ENCODE data around the gene TAOK3. TPM values are rescaled to one million over a fixed set of nuclear protein-coding genes. Genes with fewer than 3 reads are reported as not detected.

Gene TAOK3
- total RNA-seq, 1 donor from 2014 or later, result 18.3 TPM

- DNase-seq (ENCODE audit: low spot score), result no peak
- Mint-ChIP-seq H3K36me3 (ENCODE audit: low read depth) (peaks cover 19% of the 10 kb centered on the region), H3K4me1 (ENCODE audit: low read depth) (no peaks in the 10 kb centered on the region), H3K27me3 (ENCODE audit: low read depth) (no peaks in the 10 kb centered on the region), H3K27ac (ENCODE audit: unreplicated experiment) (no peak overlapping the region), H3K9me3 (ENCODE audit: low read depth) (no peaks in the 10 kb centered on the region), H3K4me3 (ENCODE audit: unreplicated experiment) (no peak overlapping the region)
- TF ChIP-seq, protein P1, sequence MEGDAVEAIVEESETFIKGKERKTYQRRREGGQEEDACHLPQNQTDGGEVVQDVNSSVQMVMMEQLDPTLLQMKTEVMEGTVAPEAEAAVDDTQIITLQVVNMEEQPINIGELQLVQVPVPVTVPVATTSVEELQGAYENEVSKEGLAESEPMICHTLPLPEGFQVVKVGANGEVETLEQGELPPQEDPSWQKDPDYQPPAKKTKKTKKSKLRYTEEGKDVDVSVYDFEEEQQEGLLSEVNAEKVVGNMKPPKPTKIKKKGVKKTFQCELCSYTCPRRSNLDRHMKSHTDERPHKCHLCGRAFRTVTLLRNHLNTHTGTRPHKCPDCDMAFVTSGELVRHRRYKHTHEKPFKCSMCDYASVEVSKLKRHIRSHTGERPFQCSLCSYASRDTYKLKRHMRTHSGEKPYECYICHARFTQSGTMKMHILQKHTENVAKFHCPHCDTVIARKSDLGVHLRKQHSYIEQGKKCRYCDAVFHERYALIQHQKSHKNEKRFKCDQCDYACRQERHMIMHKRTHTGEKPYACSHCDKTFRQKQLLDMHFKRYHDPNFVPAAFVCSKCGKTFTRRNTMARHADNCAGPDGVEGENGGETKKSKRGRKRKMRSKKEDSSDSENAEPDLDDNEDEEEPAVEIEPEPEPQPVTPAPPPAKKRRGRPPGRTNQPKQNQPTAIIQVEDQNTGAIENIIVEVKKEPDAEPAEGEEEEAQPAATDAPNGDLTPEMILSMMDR (IDR thresholded peaks at IDR 0.05), result no peak
Measured at GRCh38 chr12:118160536-118160935, 212.2 kb downstream of the TAOK3 start.

- Mint-ChIP-seq H3K4me3 (ENCODE audit: unreplicated experiment) (no peak overlapping the region), H3K27me3 (ENCODE audit: low read depth) (no peaks in the 10 kb centered on the region), H3K9me3 (ENCODE audit: low read depth) (no peaks in the 10 kb centered on the region), H3K27ac (ENCODE audit: unreplicated experiment) (no peak overlapping the region), H3K36me3 (ENCODE audit: low read depth) (peaks cover 12% of the 10 kb centered on the region), H3K4me1 (ENCODE audit: low read depth) (no peaks in the 10 kb centered on the region)
- TF ChIP-seq, protein P1 (IDR thresholded peaks at IDR 0.05), result no peak
- no peak for DNase-seq (ENCODE audit: low spot score)
Measured at GRCh38 chr12:118151755-118152154, 221.0 kb downstream of the TAOK3 start.

- Mint-ChIP-seq H3K4me3 (ENCODE audit: unreplicated experiment) (no peak overlapping the region), H3K9me3 (ENCODE audit: low read depth) (no peaks in the 10 kb centered on the region), H3K4me1 (ENCODE audit: low read depth) (no peaks in the 10 kb centered on the region), H3K36me3 (ENCODE audit: low read depth) (peaks cover 15% of the 10 kb centered on the region), H3K27me3 (ENCODE audit: low read depth) (no peaks in the 10 kb centered on the region), H3K27ac (ENCODE audit: unreplicated experiment) (no peak overlapping the region)
- TF ChIP-seq, protein P1 (IDR thresholded peaks at IDR 0.05), result no peak
- DNase-seq (ENCODE audit: low spot score), result no peak
Measured at GRCh38 chr12:118150625-118151024, 222.1 kb downstream of the TAOK3 start.

GRCh38 chr12:118148287-118148686, 224.4 kb downstream of the TAOK3 start:
- Mint-ChIP-seq H3K27ac (ENCODE audit: unreplicated experiment) (no peak overlapping the region), H3K4me3 (ENCODE audit: unreplicated experiment) (no peak overlapping the region), H3K27me3 (ENCODE audit: low read depth) (no peaks in the 10 kb centered on the region), H3K9me3 (ENCODE audit: low read depth) (no peaks in the 10 kb centered on the region), H3K36me3 (ENCODE audit: low read depth) (peaks cover 26% of the 10 kb centered on the region), H3K4me1 (ENCODE audit: low read depth) (no peaks in the 10 kb centered on the region)
- TF ChIP-seq, protein P1 (IDR thresholded peaks at IDR 0.05), result no peak
- DNase-seq (ENCODE audit: low spot score), result no peak

DNA sequence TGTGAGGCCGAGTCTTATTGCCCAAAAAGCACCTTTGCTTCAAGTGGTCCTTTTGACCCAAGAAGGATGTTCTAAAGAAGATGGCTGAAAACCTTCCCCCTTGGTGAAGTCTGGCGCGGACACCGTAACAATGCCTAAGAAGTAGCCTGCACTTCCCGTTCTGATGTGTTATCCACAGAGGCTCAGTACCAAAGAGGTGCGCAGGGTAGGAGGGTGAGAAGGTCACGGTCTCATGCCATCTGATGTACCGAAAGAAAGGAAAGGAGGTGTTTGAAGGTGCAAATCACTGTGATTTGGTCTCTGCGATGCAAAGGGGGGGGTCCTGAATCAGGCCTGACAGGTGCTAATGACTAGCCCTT, 226.9 kb downstream of the TAOK3 start:
- Mint-ChIP-seq H3K27me3 (ENCODE audit: low read depth) (no peaks in the 10 kb centered on the region), H3K27ac (ENCODE audit: unreplicated experiment) (no peak overlapping the region), H3K4me1 (ENCODE audit: low read depth) (no peaks in the 10 kb centered on the region), H3K4me3 (ENCODE audit: unreplicated experiment) (no peak overlapping the region), H3K9me3 (ENCODE audit: low read depth) (no peaks in the 10 kb centered on the region), H3K36me3 (ENCODE audit: low read depth) (peaks cover 34% of the 10 kb centered on the region)
- TF ChIP-seq, protein P1 (IDR thresholded peaks at IDR 0.05), result no peak
- DNase-seq (ENCODE audit: low spot score), result no peak
